ENCODE data around the gene STUB1.

- TF ChIP-seq SIN3A (IDR thresholded peaks at IDR 0.05; ENCODE audit: low read depth) (no peak), EGR1 (IDR thresholded peaks at IDR 0.05; ENCODE audit: low read depth) (no peak), CTCF (IDR thresholded peaks at IDR 0.05 in 2 of 3, conservative IDR thresholded peaks at IDR 0.05 in 1 of 3; ENCODE audit: borderline replicate concordance in 1 of 3, insufficient read depth in 1 of 3, low read depth in 2 of 3, low read length in 2 of 3) (peak in 2 of 3 experiments; percentile 69 to 88; a peak in 4 of 6 replicates)
Observed at GRCh38 chr16:685967-686366, 5.8 kb downstream of the STUB1 start.
